Peyer's patch (tissue), 4 donors: ENCODE results near the gene EXOC4.

ENCODE experiments used
- CTCF ChIP-seq, 6 experiments: fragments of 450-650 bp in 4 of 6; fragments of 200-600 bp in 2 of 6; sonication (generic) in 1 of 6; IDR thresholded peaks; one replicate each; pipeline ENCODE4 v1.5.1; 2017 to 2019; ENCODE audit warnings: antibody characterized with exemption in 6 of 6, mild to moderate bottlenecking in 3 of 6, moderate library complexity in 1 of 6
- POLR2A ChIP-seq, 2 donors: fragments of 450-650 bp; IDR thresholded peaks; one replicate each; pipeline ENCODE4 v1.5.1; 2017; ENCODE audit warnings: antibody characterized with exemption in 2 of 2, mild to moderate bottlenecking in 2 of 2, moderate library complexity in 2 of 2

- TF ChIP-seq CTCF (IDR thresholded peaks at IDR 0.05), result no peak
- TF ChIP-seq POLR2A (IDR thresholded peaks at IDR 0.05), result no peak
Observed at GRCh38 chr7:133727476-133728214, 474.8 kb downstream of the EXOC4 start.
